ENCODE measurements around the gene PDCD1.

Gene PDCD1

DNA sequence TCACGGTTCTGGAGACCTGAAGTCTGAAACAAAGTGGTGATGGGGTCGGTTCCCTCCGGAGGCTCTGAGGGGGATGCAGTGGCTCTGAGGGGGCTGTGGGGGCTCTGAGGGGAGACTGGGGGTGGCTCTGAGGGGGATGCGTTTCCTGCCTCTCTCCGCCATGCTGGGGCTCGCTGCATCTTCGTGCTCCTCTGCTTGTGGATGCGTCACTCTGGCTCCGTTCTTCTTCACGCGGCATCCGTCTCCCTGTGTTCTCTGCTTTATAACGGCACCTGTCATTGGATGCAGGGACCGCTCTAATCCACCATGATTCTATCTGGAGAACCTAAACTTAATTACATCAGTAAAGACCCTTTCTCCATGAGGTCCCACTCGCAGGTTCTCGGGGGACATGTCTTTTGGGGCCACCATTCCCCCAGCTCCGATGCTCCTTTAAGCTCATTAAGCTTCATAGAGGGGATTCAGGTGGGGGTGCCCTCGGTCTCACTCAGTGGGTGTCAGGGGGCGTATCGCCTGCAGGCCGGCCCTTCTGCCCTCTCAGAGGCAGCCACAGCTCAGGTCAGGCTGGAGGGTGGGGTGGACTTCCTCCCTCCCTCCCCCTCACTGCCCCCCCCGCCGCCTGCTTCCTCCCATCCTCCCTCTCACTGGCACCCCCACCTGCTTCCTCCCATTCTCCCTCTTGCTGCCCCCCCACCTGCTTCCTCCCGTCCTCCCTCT lies 29.3 kb upstream of the PDCD1 start:
- H3K4me1 ChIP-seq (ENCODE audit: control insufficient read depth, low read length) = peaks cover 22% of the 10 kb centered on the region
- no peaks in the 10 kb centered on the region for H3K79me2 ChIP-seq (ENCODE audit: control insufficient read depth, low read length)
- H3F3A ChIP-seq (ENCODE audit: control insufficient read depth, insufficient read depth) = peaks cover 7% of the 10 kb centered on the region
- no peaks in the 10 kb centered on the region for H3K9me2 ChIP-seq (replicated peaks; ENCODE audit: control insufficient read depth, low read length)
- no peak overlapping the region for H3K4me2 ChIP-seq (ENCODE audit: low read length)
- TF ChIP-seq CTCF (IDR thresholded peaks at IDR 0.05; ENCODE audit: low read depth, low read length, poor library complexity, severe bottlenecking) = no peak
- no peak for TF ChIP-seq EZH2phosphoT487 (IDR thresholded peaks at IDR 0.05; ENCODE audit: borderline replicate concordance, low read length)
- no peak overlapping the region for H3K27ac ChIP-seq (ENCODE audit: low read depth, low read length)
- peaks cover 3% of the 10 kb centered on the region; the same call in 1 of the 2 replicates for H3K36me3 ChIP-seq (ENCODE audit: control insufficient read depth, low read length)
- peaks cover 2% of the 10 kb centered on the region; the same call in 1 of the 2 replicates for H3K9me3 ChIP-seq (ENCODE audit: control insufficient read depth, insufficient read depth, low read length)
- peaks cover 4% of the 10 kb centered on the region for H3K27me3 ChIP-seq (ENCODE audit: control insufficient read depth, low read length)
- H4K20me1 ChIP-seq (ENCODE audit: control insufficient read depth, insufficient read depth, low read depth, low read length) = no peaks in the 10 kb centered on the region
- no peak overlapping the region for H3K4me3 ChIP-seq (ENCODE audit: low read length)

DNA sequence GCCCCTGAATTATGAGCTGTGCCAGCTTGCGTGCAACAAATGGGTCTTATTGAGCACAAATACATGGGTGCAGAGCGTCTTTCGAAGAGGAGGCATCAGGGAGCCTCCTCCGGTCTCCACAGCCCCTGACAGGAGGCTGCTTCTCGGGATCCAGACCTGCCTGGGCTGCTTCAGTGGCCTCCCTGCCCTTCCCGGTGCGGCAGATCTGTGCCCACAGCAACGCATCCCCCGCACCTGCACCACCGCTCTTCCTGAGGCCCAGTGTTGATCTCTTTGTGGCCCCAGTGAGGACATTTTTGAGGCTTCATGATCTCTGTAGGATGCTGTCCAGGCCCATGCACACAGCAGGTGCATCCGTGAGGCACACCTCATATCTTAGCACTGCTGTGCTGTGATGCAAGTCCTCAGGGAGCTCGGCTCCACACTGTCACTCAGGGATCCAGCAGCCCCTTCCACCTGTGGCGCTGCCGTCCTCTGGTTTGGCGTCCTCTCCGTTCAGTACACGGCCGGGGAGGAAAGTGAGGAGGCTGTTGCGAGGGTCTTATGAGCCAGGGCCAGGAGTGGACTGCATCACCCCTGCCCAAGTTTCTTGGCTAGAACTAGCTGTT lies 28.2 kb upstream of the PDCD1 start:
- H3K4me2 ChIP-seq (ENCODE audit: low read length) = no peak overlapping the region

DNA sequence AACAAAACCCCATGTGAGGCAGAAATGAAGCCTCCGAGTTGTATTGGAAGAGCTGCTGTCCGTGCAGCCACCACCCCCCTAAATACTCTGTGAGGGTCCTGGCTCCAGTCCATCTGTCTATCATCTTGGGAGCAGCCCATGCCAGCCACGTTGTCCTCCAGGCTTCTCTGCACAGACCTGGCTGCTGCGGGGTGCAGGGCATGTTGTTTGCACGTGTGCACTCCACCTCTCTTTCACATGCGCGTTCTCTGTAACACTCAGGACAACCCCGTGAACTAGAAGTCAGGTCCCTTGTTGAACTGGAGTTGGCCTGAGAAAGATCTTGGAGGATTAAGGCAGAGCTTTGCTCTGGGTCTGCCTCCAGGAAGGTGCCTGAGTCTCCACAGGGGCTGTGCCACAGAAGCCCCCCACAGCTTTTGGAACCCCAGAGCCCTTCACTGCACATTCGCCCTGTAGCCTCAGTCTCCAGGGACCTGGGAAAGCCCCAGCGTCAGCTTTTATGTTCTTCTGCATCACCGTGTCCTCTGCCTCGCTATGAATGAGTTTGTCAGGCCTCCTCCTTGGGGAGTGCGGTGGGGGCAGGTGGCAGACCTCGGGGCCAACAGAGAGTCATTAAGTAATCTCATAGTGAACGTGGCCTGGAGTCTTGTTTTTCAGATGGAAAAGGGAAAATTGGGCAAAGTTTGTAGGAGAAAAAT lies 27.4 kb upstream of the PDCD1 start:
- Histone ChIP-seq H4K20me1 (ENCODE audit: control insufficient read depth, insufficient read depth, low read depth, low read length) (no peaks in the 10 kb centered on the region), H3K27ac (ENCODE audit: low read depth, low read length) (no peak overlapping the region), H3K4me1 (ENCODE audit: control insufficient read depth, low read length) (peaks cover 37% of the 10 kb centered on the region), H3K79me2 (ENCODE audit: control insufficient read depth, low read length) (no peaks in the 10 kb centered on the region), H3F3A (ENCODE audit: control insufficient read depth, insufficient read depth) (peaks cover 7% of the 10 kb centered on the region), H3K36me3 (ENCODE audit: control insufficient read depth, low read length) (peaks cover 3% of the 10 kb centered on the region; the same call in 1 of the 2 replicates), H3K27me3 (ENCODE audit: control insufficient read depth, low read length) (peaks cover 4% of the 10 kb centered on the region), H3K4me2 (ENCODE audit: low read length) (no peak overlapping the region), H3K9me2 (replicated peaks; ENCODE audit: control insufficient read depth, low read length) (no peaks in the 10 kb centered on the region), H3K4me3 (ENCODE audit: low read length) (no peak overlapping the region), H3K9me3 (ENCODE audit: control insufficient read depth, insufficient read depth, low read length) (peaks cover 2% of the 10 kb centered on the region; the same call in 1 of the 2 replicates)
- no peak for TF ChIP-seq CTCF (IDR thresholded peaks at IDR 0.05; ENCODE audit: low read depth, low read length, poor library complexity, severe bottlenecking)
- no peak for TF ChIP-seq EZH2phosphoT487 (IDR thresholded peaks at IDR 0.05; ENCODE audit: borderline replicate concordance, low read length)

More for the DNA sequence above, 28.2 kb upstream of the PDCD1 start:
- Histone ChIP-seq H3F3A (ENCODE audit: control insufficient read depth, insufficient read depth) (peaks cover 7% of the 10 kb centered on the region), H3K79me2 (ENCODE audit: control insufficient read depth, low read length) (no peaks in the 10 kb centered on the region), H3K4me3 (ENCODE audit: low read length) (no peak overlapping the region), H3K27me3 (ENCODE audit: control insufficient read depth, low read length) (peaks cover 4% of the 10 kb centered on the region), H3K4me1 (ENCODE audit: control insufficient read depth, low read length) (peaks cover 33% of the 10 kb centered on the region), H3K36me3 (ENCODE audit: control insufficient read depth, low read length) (peaks cover 3% of the 10 kb centered on the region; the same call in 1 of the 2 replicates), H3K9me2 (replicated peaks; ENCODE audit: control insufficient read depth, low read length) (no peaks in the 10 kb centered on the region), H3K9me3 (ENCODE audit: control insufficient read depth, insufficient read depth, low read length) (peaks cover 2% of the 10 kb centered on the region; the same call in 1 of the 2 replicates), H3K27ac (ENCODE audit: low read depth, low read length) (no peak overlapping the region), H4K20me1 (ENCODE audit: control insufficient read depth, insufficient read depth, low read depth, low read length) (no peaks in the 10 kb centered on the region)
- TF ChIP-seq CTCF (IDR thresholded peaks at IDR 0.05; ENCODE audit: low read depth, low read length, poor library complexity, severe bottlenecking) (no peak), EZH2phosphoT487 (IDR thresholded peaks at IDR 0.05; ENCODE audit: borderline replicate concordance, low read length) (no peak)
